PC-3 (cell line): ENCODE data around the gene RHBDL2.

Experiments used
- EZH2 ChIP-seq: fragments of 300-600 bp; sonication (generic); IDR thresholded peaks from one replicate; pipeline ENCODE4 v1.6.1; 2017; ENCODE audit warnings: antibody characterized with exemption, mild to moderate bottlenecking, low read length; ENCODE audit not compliant: unreplicated experiment
- TF ChIP-seq, protein P1 (sequence below): fragments of 300-600 bp; sonication (generic); conservative IDR thresholded peaks from 2 replicates; pipeline ENCODE4 v1.5.1; 2017; ENCODE audit warnings: antibody characterized with exemption, low read depth, mild to moderate bottlenecking, low read length

DNA sequence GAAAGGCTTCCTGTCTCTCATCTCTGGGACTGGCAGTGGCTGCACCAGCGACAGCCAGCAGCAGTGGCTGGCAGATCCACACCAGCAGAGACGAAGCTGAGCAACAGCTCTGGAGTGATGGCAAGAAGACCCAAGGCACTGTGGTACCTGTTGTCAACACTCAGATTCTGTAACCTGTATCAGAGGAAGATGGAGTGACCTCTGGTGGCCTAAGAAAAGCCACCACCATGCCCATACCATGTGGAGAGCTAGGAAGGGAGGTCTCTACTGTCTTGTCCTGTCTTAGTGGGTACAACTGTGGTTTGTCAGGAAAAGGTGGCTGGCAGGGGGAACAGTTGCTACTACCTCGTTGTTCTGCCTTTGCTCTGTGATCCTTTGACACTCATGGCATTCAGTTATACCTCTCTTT, 22.5 kb upstream of the RHBDL2 start:
- TF ChIP-seq, protein P1, sequence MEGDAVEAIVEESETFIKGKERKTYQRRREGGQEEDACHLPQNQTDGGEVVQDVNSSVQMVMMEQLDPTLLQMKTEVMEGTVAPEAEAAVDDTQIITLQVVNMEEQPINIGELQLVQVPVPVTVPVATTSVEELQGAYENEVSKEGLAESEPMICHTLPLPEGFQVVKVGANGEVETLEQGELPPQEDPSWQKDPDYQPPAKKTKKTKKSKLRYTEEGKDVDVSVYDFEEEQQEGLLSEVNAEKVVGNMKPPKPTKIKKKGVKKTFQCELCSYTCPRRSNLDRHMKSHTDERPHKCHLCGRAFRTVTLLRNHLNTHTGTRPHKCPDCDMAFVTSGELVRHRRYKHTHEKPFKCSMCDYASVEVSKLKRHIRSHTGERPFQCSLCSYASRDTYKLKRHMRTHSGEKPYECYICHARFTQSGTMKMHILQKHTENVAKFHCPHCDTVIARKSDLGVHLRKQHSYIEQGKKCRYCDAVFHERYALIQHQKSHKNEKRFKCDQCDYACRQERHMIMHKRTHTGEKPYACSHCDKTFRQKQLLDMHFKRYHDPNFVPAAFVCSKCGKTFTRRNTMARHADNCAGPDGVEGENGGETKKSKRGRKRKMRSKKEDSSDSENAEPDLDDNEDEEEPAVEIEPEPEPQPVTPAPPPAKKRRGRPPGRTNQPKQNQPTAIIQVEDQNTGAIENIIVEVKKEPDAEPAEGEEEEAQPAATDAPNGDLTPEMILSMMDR, result peak; percentile 48
- no peak for TF ChIP-seq EZH2
